HCT116 (cell line): ENCODE measurements around the gene LTBP4. TPM values are rescaled to one million over a fixed set of nuclear protein-coding genes. Genes with fewer than 3 reads are reported as not detected.

ENCODE experiments used
- ATAC-seq: fragments of 200-7000 bp; cut with Tn5 transposase; 2 replicates; pipeline ENCODE4 v1.9.1; 2020; ENCODE audit warnings: mild to moderate bottlenecking, moderate library complexity
- BruUV-seq: library from RNA; stranded (reverse); fragments of 400-500 nt; replicated peaks from 2 replicates; lab custom pipeline; 2021; lab: Mats Ljungman, UMichigan
- CTCF ChIA-PET: fragments of 300-600 bp; sonication (Branson Sonifier 250); formaldehyde crosslinking; loops from one replicate; lab custom pipeline; 2021; ENCODE audit warnings: antibody characterized with exemption; lab: Charles Lee
- POLR2A ChIA-PET: fragments of 300-600, 350-600 bp; sonication (Branson Sonifier 250); formaldehyde crosslinking; loops from one replicate; lab custom pipeline; 2021; ENCODE audit warnings: antibody characterized with exemption; lab: Charles Lee
- RAD21 ChIA-PET, 2 experiments: fragments of 300-600 bp; sonication (Branson Sonifier 250); formaldehyde crosslinking; loops; one replicate each; lab custom pipeline; 2023; ENCODE audit warnings: low total read pairs in 2 of 2; ENCODE audit not compliant: uncharacterized antibody in 2 of 2, unreplicated experiment in 2 of 2, low non-redundant PET in 1 of 2; lab: Charles Lee
- DNase-seq: peaks from one replicate; pipeline ENCODE4 v3.0.0-alpha.2; 2010; ENCODE audit warnings: low read depth, low spot score
- H2AFZ ChIP-seq: fragments of 200-600 bp; shearing (Covaris generic), sonication (generic); 2 replicates; pipeline ENCODE4 v1.6.1; 2017; ENCODE audit warnings: low read depth, mixed run types, mixed read lengths, antibody characterized with exemption, low read length; ENCODE audit not compliant: poor library complexity, severe bottlenecking
- H3K27ac ChIP-seq: 2 replicates; pipeline ENCODE4 v1.5.1; 2012; ENCODE audit warnings: low read depth, low read length
- H3K27me3 ChIP-seq: fragments of 200-600 bp; sonication (generic); 2 replicates; pipeline ENCODE4 v1.6.1; 2016; ENCODE audit warnings: mixed run types, low read length, mixed read lengths; ENCODE audit not compliant: insufficient read depth
- H3K36me3 ChIP-seq, 2 experiments: fragments of 200-500 bp in 1 of 2; fragments of 200-600 bp in 1 of 2; sonication (Bioruptor generic) in 1 of 2; sonication (generic) in 1 of 2; 2 replicates each; pipeline versions ENCODE4 v1.5.1 to v1.6.1; 2014 to 2016; ENCODE audit warnings: low read length in 2 of 2, inconsistent platforms in 1 of 2, mixed read lengths in 1 of 2, mixed run types in 1 of 2; ENCODE audit not compliant: insufficient read depth in 2 of 2, control insufficient read depth in 1 of 2
- H3K4me1 ChIP-seq, 2 experiments: fragments of 200-600 bp in 1 of 2; sonication (generic) in 1 of 2; 2 replicates each; pipeline versions ENCODE4 v1.5.1 to v1.6.1; 2012 to 2017; ENCODE audit warnings: low read length in 2 of 2, inconsistent platforms in 1 of 2, mild to moderate bottlenecking in 1 of 2, mixed read lengths in 1 of 2, mixed run types in 1 of 2, moderate library complexity in 1 of 2; ENCODE audit not compliant: insufficient read depth in 2 of 2, control insufficient read depth in 1 of 2
- H3K4me2 ChIP-seq: fragments of 200-600 bp; sonication (generic); 2 replicates; pipeline ENCODE4 v1.6.1; 2017; ENCODE audit warnings: mixed run types, low read length, mixed read lengths
- H3K4me3 ChIP-seq, 2 experiments: fragments of 200-600 bp in 1 of 2; sonication (generic) in 1 of 2; replicated peaks in 1 of 2; 2 replicates each; pipeline ENCODE4 v1.5.1; 2011 to 2016; ENCODE audit warnings: low read length in 2 of 2, control low read depth in 1 of 2, low read depth in 1 of 2, mild to moderate bottlenecking in 1 of 2, mixed read lengths in 1 of 2, mixed run types in 1 of 2
- H3K79me2 ChIP-seq: fragments of 200-600 bp; sonication (generic); 2 replicates; pipeline ENCODE4 v1.6.1; 2017; ENCODE audit warnings: mild to moderate bottlenecking, mixed run types, low read length, moderate library complexity, mixed read lengths; ENCODE audit not compliant: insufficient read depth
- H3K9ac ChIP-seq: fragments of 200-600 bp; sonication (generic); 2 replicates; pipeline ENCODE4 v1.6.1; 2016; ENCODE audit warnings: low read length, mixed read lengths
- H3K9me2 ChIP-seq: fragments of 200-600 bp; sonication (generic), shearing (Covaris generic); 2 replicates; pipeline ENCODE4 v1.6.1; 2017; ENCODE audit warnings: mixed run types, mild to moderate bottlenecking, moderate library complexity; ENCODE audit not compliant: insufficient read depth
- H3K9me3 ChIP-seq, 2 experiments: fragments of 200-500 bp in 1 of 2; fragments of 200-600 bp in 1 of 2; sonication (Bioruptor generic) in 1 of 2; sonication (generic) in 1 of 2; 2 replicates each; pipeline ENCODE4 v1.6.1; 2014 to 2017; ENCODE audit warnings: low read length in 2 of 2, mixed read lengths in 2 of 2, inconsistent platforms in 1 of 2, low read depth in 1 of 2, mild to moderate bottlenecking in 1 of 2, mixed run types in 1 of 2, moderate library complexity in 1 of 2; ENCODE audit not compliant: control insufficient read depth in 1 of 2, insufficient read depth in 1 of 2
- H4K20me1 ChIP-seq: fragments of 200-600 bp; sonication (generic), shearing (Covaris generic); 2 replicates; pipeline ENCODE4 v1.6.1; 2017; ENCODE audit warnings: mixed run types, mild to moderate bottlenecking, moderate library complexity; ENCODE audit not compliant: insufficient read depth
- CBX3 ChIP-seq: IDR thresholded peaks from 2 replicates; pipeline ENCODE4 v1.6.1; 2012; ENCODE audit warnings: low read depth
- CTCF ChIP-seq, 3 experiments: fragments of 200-600 bp in 1 of 3; sonication (generic) in 1 of 3; IDR thresholded peaks in 2 of 3; conservative IDR thresholded peaks in 1 of 3; 2 replicates each; pipeline ENCODE4 v1.5.1; 2012 to 2017; ENCODE audit warnings: low read depth in 2 of 3, low read length in 2 of 3, antibody characterized with exemption in 1 of 3, borderline replicate concordance in 1 of 3, control low read depth in 1 of 3, mild to moderate bottlenecking in 1 of 3, mixed read lengths in 1 of 3, mixed run types in 1 of 3, moderate library complexity in 1 of 3; ENCODE audit not compliant: insufficient read depth in 1 of 3
- POLR2AphosphoS5 ChIP-seq: IDR thresholded peaks from 2 replicates; pipeline ENCODE4 v1.6.1; 2011; ENCODE audit warnings: mild to moderate bottlenecking, low read depth, low read length, moderate library complexity
- RAD21 ChIP-seq: IDR thresholded peaks from 2 replicates; pipeline ENCODE4 v1.6.1; 2012; ENCODE audit warnings: low read depth, mild to moderate bottlenecking
- REST ChIP-seq: IDR thresholded peaks from 2 replicates; pipeline ENCODE4 v1.6.1; 2012; ENCODE audit warnings: low read depth
- SRF ChIP-seq: IDR thresholded peaks from 2 replicates; pipeline ENCODE4 v1.6.1; 2012; ENCODE audit warnings: low read depth
- TCF7L2 ChIP-seq: IDR thresholded peaks from 2 replicates; pipeline ENCODE4 v1.7.0; 2011; ENCODE audit warnings: borderline replicate concordance, inconsistent platforms; ENCODE audit not compliant: insufficient read depth, insufficient read length; ENCODE audit errors: extremely low read depth
- YY1 ChIP-seq: IDR thresholded peaks from 2 replicates; pipeline ENCODE4 v1.6.1; 2011; ENCODE audit warnings: low read length, low read depth, moderate library complexity, mild to moderate bottlenecking; ENCODE audit not compliant: insufficient replicate concordance; ENCODE audit errors: extremely low read depth
- ZBTB33 ChIP-seq: IDR thresholded peaks from 2 replicates; pipeline ENCODE4 v1.6.1; 2011; ENCODE audit warnings: mild to moderate bottlenecking, low read length, moderate library complexity; ENCODE audit not compliant: insufficient replicate concordance; ENCODE audit errors: extremely low read depth
- ZNF274 ChIP-seq: fragments of 200-500 bp; sonication (Bioruptor generic); IDR thresholded peaks from 2 replicates; pipeline ENCODE4 v1.6.1; 2014; ENCODE audit warnings: mild to moderate bottlenecking, low read depth, low read length, inconsistent platforms
- intact Hi-C: fragments of 100-400 bp; cut with micrococcal nuclease; formaldehyde crosslinking; loops from 2 replicates; pipeline ENCODE4 v1.10.0; 2022
- total RNA-seq: library from RNA; stranded (reverse); gene quantifications from one replicate; pipeline ENCODE4 v1.2.1, GENCODE V29; 2021; ENCODE audit not compliant: unreplicated experiment

LTBP4 gene
- total RNA-seq, 1 experiment from 2014 or later = 310 TPM

GRCh38 chr19:40629346-40629745, 28.2 kb downstream of the LTBP4 start:
- peaks cover 3% of the 10 kb centered on the region; the same call in 1 of the 2 replicates for H3K79me2 ChIP-seq
- H3K9ac ChIP-seq = no peak overlapping the region
- CTCF ChIA-PET = no interaction called here
- DNase-seq (no peak), ATAC-seq (no peak)
- POLR2A ChIA-PET = no interaction called here
- intact Hi-C loops = no loop called here
- TF ChIP-seq RAD21 (no peak), REST (no peak), CBX3 (no peak), YY1 (no peak), CTCF (IDR thresholded peaks at IDR 0.05 in 2 of 3, conservative IDR thresholded peaks at IDR 0.05 in 1 of 3; ENCODE audit: borderline replicate concordance in 1 of 3, insufficient read depth in 1 of 3, low read depth in 2 of 3, low read length in 2 of 3) (no peak), TCF7L2 (no peak), ZBTB33 (no peak), POLR2AphosphoS5 (no peak), SRF (no peak), ZNF274 (no peak)
- no peaks in the 10 kb centered on the region for H3K9me3 ChIP-seq
- H3K27ac ChIP-seq = no peak overlapping the region
- H3K4me2 ChIP-seq = no peak overlapping the region
- no peak overlapping the region for H2AFZ ChIP-seq
- peaks cover 2 to 7% of the 10 kb centered on the region in 2 experiments; a peak in 2 of 4 replicates for H3K4me1 ChIP-seq
- H3K4me3 ChIP-seq = no peak overlapping the region
- no peaks in the 10 kb centered on the region for H4K20me1 ChIP-seq
- H3K36me3 ChIP-seq = peaks cover 21 to 22% of the 10 kb centered on the region in 2 experiments; a peak in 3 of 4 replicates
- no peaks in the 10 kb centered on the region for H3K27me3 ChIP-seq
- no TSS peak for BruUV-seq
- H3K9me2 ChIP-seq = no peaks in the 10 kb centered on the region
- RAD21 ChIA-PET = no interaction called here
